Jurkat, Clone E6-1 (cell line): ENCODE data around the gene GIMAP7. TPM values are rescaled to one million over a fixed set of nuclear protein-coding genes. Genes with fewer than 3 reads are reported as not detected.
A peak's percentile ranks its signal among the peaks of the same experiment; 100 is the strongest.
"Not testable (repeated sequence)": the region's sequence is repeated elsewhere in the genome, so short reads cannot be mapped to it uniquely, and the experiment has no call there.

Source experiments
- DNase-seq: peaks from one replicate; pipeline ENCODE4 v3.0.0-alpha.2; 2011; ENCODE audit warnings: low read depth, low spot score
- H3K4me3 ChIP-seq: 2 replicates; pipeline ENCODE4 v1.5.1; 2011; ENCODE audit warnings: mild to moderate bottlenecking, low read length, control low read depth, moderate library complexity
- polyA plus RNA-seq: library from polyadenylated mRNA; unstranded; fragments of >200 nt; gene quantifications from one replicate; pipeline ENCODE4 v1.2.1, GENCODE V29; 2012; ENCODE audit warnings: missing spikeins; ENCODE audit not compliant: insufficient read length, insufficient read depth

GIMAP7 gene
- polyA plus RNA-seq = 168 TPM

- peak; percentile 73 for DNase-seq
- H3K4me3 ChIP-seq = peak within 1 kb of the TSS; percentile 73
These were observed at the start of gene GIMAP7 for GRCh38 chr7:150514748-150515222. GIMAP7 (plus strand) TSS chr7:150514872; CDS start chr7:150519975, 5,103 bp downstream.

DNA sequence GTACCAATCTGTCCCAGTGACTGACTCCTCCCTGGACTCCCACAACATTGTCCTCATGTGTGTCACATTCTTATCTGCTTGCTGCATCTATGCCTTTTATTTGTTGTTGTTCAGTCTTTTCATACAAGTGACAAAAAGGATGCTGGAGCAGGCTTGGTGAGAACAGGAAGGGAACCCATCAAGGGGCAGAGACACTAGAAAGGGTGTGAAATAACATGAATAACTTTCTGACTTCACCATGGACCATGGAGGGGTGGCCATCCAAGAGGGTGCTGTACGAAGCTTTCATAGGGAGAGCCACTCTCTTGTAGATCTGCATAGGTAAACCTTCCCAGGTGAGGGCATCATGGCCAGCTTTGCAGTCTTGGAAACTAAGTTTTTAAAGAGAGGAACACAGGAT, 49.7 kb upstream of the GIMAP7 start:
- no peak overlapping the region for H3K4me3 ChIP-seq
- DNase-seq = no peak

DNA sequence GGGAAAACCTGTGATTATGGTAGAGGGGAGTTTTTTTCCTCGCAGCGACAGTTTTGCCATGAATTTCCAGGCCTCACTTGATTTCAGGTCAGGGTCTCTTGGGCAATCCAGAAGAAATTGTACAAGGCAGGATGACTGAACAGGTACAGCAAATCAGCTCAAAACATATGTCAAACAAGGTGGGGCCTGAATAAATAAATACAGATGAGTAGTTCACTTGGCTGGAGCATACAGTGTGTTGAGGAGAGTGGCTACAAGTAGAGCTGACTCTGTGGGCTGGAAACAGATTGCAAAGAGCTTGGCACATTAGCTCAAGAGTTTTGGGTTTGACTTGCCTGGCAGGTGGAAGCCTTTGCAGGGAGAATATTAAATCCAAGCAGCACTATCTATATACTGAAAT, 49.3 kb upstream of the GIMAP7 start:
- DNase-seq = no peak
- H3K4me3 ChIP-seq = no peak overlapping the region

DNA sequence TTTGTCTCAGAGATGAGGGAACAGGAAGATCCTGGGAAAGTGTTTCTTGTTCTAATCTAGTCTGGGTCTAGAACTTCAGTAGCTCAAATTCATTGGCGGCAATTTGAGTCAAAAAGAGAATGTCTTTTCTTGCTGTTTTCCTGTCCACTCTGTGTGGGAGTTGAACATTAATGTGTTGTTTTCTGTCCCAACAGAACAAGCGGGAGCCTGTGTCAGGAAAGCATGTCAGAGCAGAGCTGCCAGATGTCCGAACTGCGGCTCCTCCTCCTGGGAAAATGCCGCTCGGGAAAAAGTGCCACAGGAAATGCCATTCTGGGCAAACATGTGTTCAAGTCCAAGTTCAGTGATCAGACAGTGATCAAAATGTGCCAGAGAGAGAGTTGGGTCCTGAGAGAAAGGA, 48.2 kb upstream of the GIMAP7 start:
- no peak for DNase-seq
- H3K4me3 ChIP-seq = no peak overlapping the region

- DNase-seq = no peak
These were observed 46.4 kb upstream of the GIMAP7 start for GRCh38 chr7:150468241-150468640.

GRCh38 chr7:150471886-150472285, 42.8 kb upstream of the GIMAP7 start:
- no peak for DNase-seq
- no peak overlapping the region for H3K4me3 ChIP-seq

More at GRCh38 chr7:150468241-150468640, 46.4 kb upstream of the GIMAP7 start:
- no peak overlapping the region for H3K4me3 ChIP-seq

- no peak for DNase-seq
- H3K4me3 ChIP-seq = no peak overlapping the region
These were observed 40.8 kb upstream of the GIMAP7 start for GRCh38 chr7:150473902-150474301.

DNA sequence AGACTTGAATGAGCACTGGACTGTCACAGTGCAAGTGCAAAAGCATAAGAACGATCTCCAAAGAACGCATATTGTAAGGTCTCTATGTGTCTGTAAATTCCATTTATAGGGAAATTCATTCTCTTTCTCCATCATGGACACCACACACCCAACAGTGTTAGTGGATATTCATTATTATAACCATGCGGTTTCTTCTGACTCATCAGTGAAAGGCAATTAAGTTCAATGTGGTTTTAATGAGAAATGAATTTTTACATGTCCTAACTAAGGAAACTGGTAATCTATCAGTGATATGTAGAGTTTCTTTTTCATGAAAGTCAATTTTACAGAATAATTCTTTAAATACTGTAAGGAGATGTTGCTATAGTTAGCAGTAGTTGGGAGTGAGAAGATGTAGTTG, 38.4 kb upstream of the GIMAP7 start:
- DNase-seq = no peak
- H3K4me3 ChIP-seq = no peak overlapping the region

DNA sequence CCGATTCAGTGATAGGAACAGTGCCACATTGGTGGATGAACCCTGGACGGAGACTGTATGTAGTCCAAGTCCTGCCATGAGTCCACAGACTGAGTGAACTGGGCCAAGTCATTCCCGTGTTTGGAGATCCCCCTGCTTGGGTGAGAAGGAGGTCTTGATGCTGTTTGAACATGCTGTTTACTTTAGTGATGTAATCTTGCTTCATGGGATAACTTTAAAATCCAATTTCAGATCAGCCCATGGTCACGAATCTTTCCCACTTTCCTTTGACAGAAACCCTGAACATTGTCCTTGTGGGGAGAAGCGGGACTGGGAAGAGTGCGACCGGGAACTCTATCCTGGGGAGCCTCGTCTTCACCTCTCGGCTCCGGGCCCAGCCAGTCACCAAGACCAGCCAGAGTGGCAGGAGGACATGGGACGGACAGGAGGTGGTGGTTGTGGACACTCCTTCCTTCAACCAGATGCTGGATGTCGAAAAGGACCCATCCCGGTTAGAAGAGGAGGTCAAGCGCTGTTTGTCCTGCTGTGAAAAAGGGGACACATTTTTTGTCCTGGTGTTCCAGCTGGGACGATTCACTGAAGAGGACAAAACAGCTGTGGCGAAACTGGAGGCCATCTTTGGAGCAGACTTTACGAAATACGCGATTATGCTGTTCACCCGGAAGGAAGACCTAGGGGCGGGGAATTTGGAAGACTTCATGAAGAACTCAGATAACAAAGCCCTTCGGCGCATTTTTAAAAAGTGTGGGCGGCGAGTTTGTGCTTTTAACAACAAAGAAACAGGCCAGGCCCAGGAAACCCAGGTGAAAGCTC, 37.6 kb upstream of the GIMAP7 start:
- DNase-seq = no peak
- no peak overlapping the region for H3K4me3 ChIP-seq

- no peak for DNase-seq
- no peak overlapping the region for H3K4me3 ChIP-seq
These were observed 35.5 kb upstream of the GIMAP7 start for GRCh38 chr7:150479023-150479716.

GRCh38 chr7:150481186-150481920, 33.3 kb upstream of the GIMAP7 start:
- no peak for DNase-seq
- no peak overlapping the region for H3K4me3 ChIP-seq

GRCh38 chr7:150481922-150482321, 32.8 kb upstream of the GIMAP7 start:
- DNase-seq = no peak
- H3K4me3 ChIP-seq = no peak overlapping the region

- H3K4me3 ChIP-seq, DNase-seq: not testable (repeated sequence)
These were observed 31.2 kb upstream of the GIMAP7 start for GRCh38 chr7:150483514-150483913.

- not testable (repeated sequence) for H3K4me3 ChIP-seq, DNase-seq
These were observed 30.6 kb upstream of the GIMAP7 start for GRCh38 chr7:150484071-150484470.

- no peak overlapping the region for H3K4me3 ChIP-seq
- DNase-seq = no peak
These were observed 27.0 kb upstream of the GIMAP7 start for GRCh38 chr7:150487625-150488024.

- H3K4me3 ChIP-seq = no peak overlapping the region
- no peak for DNase-seq
These were observed 24.9 kb upstream of the GIMAP7 start for GRCh38 chr7:150489782-150490181.

DNA sequence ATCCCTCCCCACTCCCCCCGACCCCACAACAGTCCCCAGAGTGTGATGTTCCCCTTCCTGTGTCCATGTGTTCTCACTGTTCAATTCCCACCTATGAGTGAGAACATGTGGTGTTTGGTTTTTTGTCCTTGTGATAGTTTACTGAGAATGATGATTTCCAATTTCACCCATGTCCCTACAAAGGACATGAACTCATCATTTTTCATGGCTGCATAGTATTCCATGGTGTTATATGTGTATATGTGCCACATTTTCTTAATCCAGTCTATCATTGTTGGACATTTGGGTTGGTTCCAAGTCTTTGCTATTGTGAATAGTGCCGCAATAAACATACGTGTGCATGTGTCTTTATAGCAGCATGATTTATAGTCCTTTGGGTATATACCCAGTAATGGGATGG, 21.2 kb upstream of the GIMAP7 start:
- not testable (repeated sequence) for H3K4me3 ChIP-seq, DNase-seq

DNA sequence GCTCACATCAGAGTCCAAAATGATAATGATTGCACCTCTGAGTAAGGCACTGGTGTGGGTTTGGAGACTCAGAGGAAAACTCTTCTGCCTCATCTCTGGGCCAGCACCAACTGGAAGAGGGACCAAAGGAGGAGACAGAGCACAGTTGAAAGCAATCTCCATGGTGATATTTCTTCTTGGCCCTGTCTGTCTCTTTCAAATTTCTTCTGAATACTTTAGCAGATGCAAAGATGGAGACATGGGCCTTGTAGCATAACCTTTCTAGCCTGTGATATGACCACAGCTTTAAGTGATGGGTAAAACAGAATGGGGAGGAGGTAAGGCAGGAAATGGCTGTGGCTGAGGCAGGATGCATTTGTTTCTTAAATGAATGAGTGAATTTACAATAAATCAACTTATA, 12.2 kb upstream of the GIMAP7 start:
- H3K4me3 ChIP-seq = no peak overlapping the region
- peak; percentile 89 for DNase-seq

- H3K4me3 ChIP-seq = no peak overlapping the region
- DNase-seq = no peak
These were observed 11.5 kb upstream of the GIMAP7 start for GRCh38 chr7:150503155-150503554.

GRCh38 chr7:150503581-150503980, 11.1 kb upstream of the GIMAP7 start:
- DNase-seq = no peak
- H3K4me3 ChIP-seq = no peak overlapping the region
